HCT116 (cell line): ENCODE measurements around the gene VAMP1. TPM values are rescaled to one million over a fixed set of nuclear protein-coding genes. Genes with fewer than 3 reads are reported as not detected.
"Not testable (repeated sequence)": the region's sequence is repeated elsewhere in the genome, so short reads cannot be mapped to it uniquely, and the experiment has no call there.

ENCODE experiments used
- ATAC-seq: fragments of 200-7000 bp; cut with Tn5 transposase; 2 replicates; pipeline ENCODE4 v1.9.1; 2020; ENCODE audit warnings: mild to moderate bottlenecking, moderate library complexity
- BruUV-seq: library from RNA; stranded (reverse); fragments of 400-500 nt; replicated peaks from 2 replicates; lab custom pipeline; 2021; lab: Mats Ljungman, UMichigan
- CTCF ChIA-PET: fragments of 300-600 bp; sonication (Branson Sonifier 250); formaldehyde crosslinking; loops from one replicate; lab custom pipeline; 2021; ENCODE audit warnings: antibody characterized with exemption; lab: Charles Lee
- POLR2A ChIA-PET: fragments of 300-600, 350-600 bp; sonication (Branson Sonifier 250); formaldehyde crosslinking; loops from one replicate; lab custom pipeline; 2021; ENCODE audit warnings: antibody characterized with exemption; lab: Charles Lee
- RAD21 ChIA-PET, 2 experiments: fragments of 300-600 bp; sonication (Branson Sonifier 250); formaldehyde crosslinking; loops; one replicate each; lab custom pipeline; 2023; ENCODE audit warnings: low total read pairs in 2 of 2; ENCODE audit not compliant: uncharacterized antibody in 2 of 2, unreplicated experiment in 2 of 2, low non-redundant PET in 1 of 2; lab: Charles Lee
- DNase-seq: peaks from one replicate; pipeline ENCODE4 v3.0.0-alpha.2; 2010; ENCODE audit warnings: low read depth, low spot score
- H2AFZ ChIP-seq: fragments of 200-600 bp; shearing (Covaris generic), sonication (generic); 2 replicates; pipeline ENCODE4 v1.6.1; 2017; ENCODE audit warnings: low read depth, mixed run types, mixed read lengths, antibody characterized with exemption, low read length; ENCODE audit not compliant: poor library complexity, severe bottlenecking
- H3K27ac ChIP-seq: 2 replicates; pipeline ENCODE4 v1.5.1; 2012; ENCODE audit warnings: low read depth, low read length
- H3K27me3 ChIP-seq: fragments of 200-600 bp; sonication (generic); 2 replicates; pipeline ENCODE4 v1.6.1; 2016; ENCODE audit warnings: mixed run types, low read length, mixed read lengths; ENCODE audit not compliant: insufficient read depth
- H3K36me3 ChIP-seq, 2 experiments: fragments of 200-500 bp in 1 of 2; fragments of 200-600 bp in 1 of 2; sonication (Bioruptor generic) in 1 of 2; sonication (generic) in 1 of 2; 2 replicates each; pipeline versions ENCODE4 v1.5.1 to v1.6.1; 2014 to 2016; ENCODE audit warnings: low read length in 2 of 2, inconsistent platforms in 1 of 2, mixed read lengths in 1 of 2, mixed run types in 1 of 2; ENCODE audit not compliant: insufficient read depth in 2 of 2, control insufficient read depth in 1 of 2
- H3K4me1 ChIP-seq, 2 experiments: fragments of 200-600 bp in 1 of 2; sonication (generic) in 1 of 2; 2 replicates each; pipeline versions ENCODE4 v1.5.1 to v1.6.1; 2012 to 2017; ENCODE audit warnings: low read length in 2 of 2, inconsistent platforms in 1 of 2, mild to moderate bottlenecking in 1 of 2, mixed read lengths in 1 of 2, mixed run types in 1 of 2, moderate library complexity in 1 of 2; ENCODE audit not compliant: insufficient read depth in 2 of 2, control insufficient read depth in 1 of 2
- H3K4me2 ChIP-seq: fragments of 200-600 bp; sonication (generic); 2 replicates; pipeline ENCODE4 v1.6.1; 2017; ENCODE audit warnings: mixed run types, low read length, mixed read lengths
- H3K4me3 ChIP-seq, 2 experiments: fragments of 200-600 bp in 1 of 2; sonication (generic) in 1 of 2; replicated peaks in 1 of 2; 2 replicates each; pipeline ENCODE4 v1.5.1; 2011 to 2016; ENCODE audit warnings: low read length in 2 of 2, control low read depth in 1 of 2, low read depth in 1 of 2, mild to moderate bottlenecking in 1 of 2, mixed read lengths in 1 of 2, mixed run types in 1 of 2
- H3K79me2 ChIP-seq: fragments of 200-600 bp; sonication (generic); 2 replicates; pipeline ENCODE4 v1.6.1; 2017; ENCODE audit warnings: mild to moderate bottlenecking, mixed run types, low read length, moderate library complexity, mixed read lengths; ENCODE audit not compliant: insufficient read depth
- H3K9ac ChIP-seq: fragments of 200-600 bp; sonication (generic); 2 replicates; pipeline ENCODE4 v1.6.1; 2016; ENCODE audit warnings: low read length, mixed read lengths
- H3K9me2 ChIP-seq: fragments of 200-600 bp; sonication (generic), shearing (Covaris generic); 2 replicates; pipeline ENCODE4 v1.6.1; 2017; ENCODE audit warnings: mixed run types, mild to moderate bottlenecking, moderate library complexity; ENCODE audit not compliant: insufficient read depth
- H3K9me3 ChIP-seq, 2 experiments: fragments of 200-500 bp in 1 of 2; fragments of 200-600 bp in 1 of 2; sonication (Bioruptor generic) in 1 of 2; sonication (generic) in 1 of 2; 2 replicates each; pipeline ENCODE4 v1.6.1; 2014 to 2017; ENCODE audit warnings: low read length in 2 of 2, mixed read lengths in 2 of 2, inconsistent platforms in 1 of 2, low read depth in 1 of 2, mild to moderate bottlenecking in 1 of 2, mixed run types in 1 of 2, moderate library complexity in 1 of 2; ENCODE audit not compliant: control insufficient read depth in 1 of 2, insufficient read depth in 1 of 2
- H4K20me1 ChIP-seq: fragments of 200-600 bp; sonication (generic), shearing (Covaris generic); 2 replicates; pipeline ENCODE4 v1.6.1; 2017; ENCODE audit warnings: mixed run types, mild to moderate bottlenecking, moderate library complexity; ENCODE audit not compliant: insufficient read depth
- CBX3 ChIP-seq: IDR thresholded peaks from 2 replicates; pipeline ENCODE4 v1.6.1; 2012; ENCODE audit warnings: low read depth
- EGR1 ChIP-seq: IDR thresholded peaks from 2 replicates; pipeline ENCODE4 v1.6.1; 2012; ENCODE audit warnings: low read depth
- ELF1 ChIP-seq: IDR thresholded peaks from 2 replicates; pipeline ENCODE4 v1.6.1; 2012; ENCODE audit warnings: low read depth, borderline replicate concordance
- EZH2phosphoT487 ChIP-seq: fragments of 200-600 bp; IDR thresholded peaks from 2 replicates; pipeline ENCODE4 v1.6.1; 2018; ENCODE audit warnings: antibody characterized with exemption, borderline replicate concordance
- JUND ChIP-seq: IDR thresholded peaks from 2 replicates; pipeline ENCODE4 v1.6.1; 2012
- MAX ChIP-seq: IDR thresholded peaks from 2 replicates; pipeline ENCODE4 v1.6.1; 2012
- POLR2A ChIP-seq: IDR thresholded peaks from 2 replicates; pipeline ENCODE4 v1.7.0; 2011; ENCODE audit warnings: borderline replicate concordance; ENCODE audit not compliant: insufficient read depth, insufficient read length; ENCODE audit errors: extremely low read depth
- POLR2AphosphoS5 ChIP-seq: IDR thresholded peaks from 2 replicates; pipeline ENCODE4 v1.6.1; 2011; ENCODE audit warnings: mild to moderate bottlenecking, low read depth, low read length, moderate library complexity
- RAD21 ChIP-seq: IDR thresholded peaks from 2 replicates; pipeline ENCODE4 v1.6.1; 2012; ENCODE audit warnings: low read depth, mild to moderate bottlenecking
- SIN3A ChIP-seq: IDR thresholded peaks from 2 replicates; pipeline ENCODE4 v1.6.1; 2012; ENCODE audit warnings: low read depth
- SP1 ChIP-seq: IDR thresholded peaks from 2 replicates; pipeline ENCODE4 v1.6.1; 2012; ENCODE audit warnings: low read depth
- TCF7L2 ChIP-seq: IDR thresholded peaks from 2 replicates; pipeline ENCODE4 v1.7.0; 2011; ENCODE audit warnings: borderline replicate concordance, inconsistent platforms; ENCODE audit not compliant: insufficient read depth, insufficient read length; ENCODE audit errors: extremely low read depth
- ZNF274 ChIP-seq: fragments of 200-500 bp; sonication (Bioruptor generic); IDR thresholded peaks from 2 replicates; pipeline ENCODE4 v1.6.1; 2014; ENCODE audit warnings: mild to moderate bottlenecking, low read depth, low read length, inconsistent platforms
- intact Hi-C: fragments of 100-400 bp; cut with micrococcal nuclease; formaldehyde crosslinking; loops from 2 replicates; pipeline ENCODE4 v1.10.0; 2022
- total RNA-seq: library from RNA; stranded (reverse); gene quantifications from one replicate; pipeline ENCODE4 v1.2.1, GENCODE V29; 2021; ENCODE audit not compliant: unreplicated experiment

Gene VAMP1
- total RNA-seq, 1 experiment from 2014 or later, result 12.1 TPM

GRCh38 chr12:6478416-6478815 is 7.9 kb upstream of the VAMP1 start:
- Histone ChIP-seq H2AFZ (no peak overlapping the region), H3K36me3 (no peaks in the 10 kb centered on the region), H3K4me2 (no peak overlapping the region), H3K27ac (no peak overlapping the region), H3K27me3 (no peaks in the 10 kb centered on the region), H3K9ac (no peak overlapping the region), H3K79me2 (no peaks in the 10 kb centered on the region), H3K4me1 (no peaks in the 10 kb centered on the region), H3K9me3 (no peaks in the 10 kb centered on the region), H3K4me3 (no peak overlapping the region), H3K9me2 (no peaks in the 10 kb centered on the region), H4K20me1 (no peaks in the 10 kb centered on the region)
- TF ChIP-seq SIN3A (no peak), ELF1 (no peak), RAD21 (no peak), TCF7L2 (no peak), SP1 (no peak), JUND (no peak), MAX (no peak), POLR2A (no peak), CBX3 (no peak), POLR2AphosphoS5 (no peak), EZH2phosphoT487 (no peak), ZNF274 (no peak), EGR1 (no peak)
- ATAC-seq, result no peak
- intact Hi-C loops, result no loop called here
- no TSS peak for BruUV-seq
- CTCF ChIA-PET, result no interaction called here
- RAD21 ChIA-PET, result no interaction called here
- no peak for DNase-seq
- POLR2A ChIA-PET, result no interaction called here

GRCh38 chr12:6477601-6478377 is 7.3 kb upstream of the VAMP1 start:
- ATAC-seq, H3K4me3 ChIP-seq, CTCF ChIA-PET, H2AFZ ChIP-seq, H3K4me1 ChIP-seq, POLR2A ChIA-PET, RAD21 ChIA-PET, H3K4me2 ChIP-seq, DNase-seq, H4K20me1 ChIP-seq, H3K79me2 ChIP-seq, H3K27ac ChIP-seq, intact Hi-C loops, H3K9ac ChIP-seq, H3K9me2 ChIP-seq, H3K9me3 ChIP-seq, H3K27me3 ChIP-seq, BruUV-seq, H3K36me3 ChIP-seq: not testable (repeated sequence)
